SU-DHL-6 (cell line): ENCODE measurements around the gene NEIL3.

Experiments
- H2AFZ ChIP-seq: fragments of 200-600 bp; sonication (generic); 2 replicates; pipeline ENCODE4 v1.6.1; 2014; ENCODE audit warnings: low read depth, mild to moderate bottlenecking, moderate library complexity, mixed read lengths, antibody characterized with exemption, low read length; ENCODE audit not compliant: severe bottlenecking
- H3F3A ChIP-seq: fragments of 200-600 bp; shearing (Covaris generic); 2 replicates; pipeline ENCODE4 v1.6.0; 2016; ENCODE audit warnings: antibody characterized with exemption, mild to moderate bottlenecking; ENCODE audit not compliant: insufficient read depth
- H3K27ac ChIP-seq: fragments of 200-600 bp; sonication (generic); 2 replicates; pipeline ENCODE4 v1.5.1; 2016; ENCODE audit warnings: low read depth, mild to moderate bottlenecking, low read length, moderate library complexity, mixed read lengths
- H3K27me3 ChIP-seq: fragments of 200-600 bp; sonication (generic), shearing (Covaris generic); 2 replicates; pipeline ENCODE4 v1.6.0; 2014; ENCODE audit warnings: mild to moderate bottlenecking, low read length
- H3K36me3 ChIP-seq: fragments of 200-600 bp; sonication (generic); 2 replicates; pipeline ENCODE4 v1.6.1; 2014; ENCODE audit warnings: mild to moderate bottlenecking, low read length, mixed read lengths
- H3K4me2 ChIP-seq: fragments of 300-600, 200-600 bp; shearing (Covaris generic), sonication (generic); 2 replicates; pipeline ENCODE4 v1.6.0; 2014; ENCODE audit warnings: low read length, low read depth, mild to moderate bottlenecking; ENCODE audit not compliant: poor library complexity, severe bottlenecking
- H3K4me3 ChIP-seq: fragments of 200-600 bp; sonication (generic); 2 replicates; pipeline ENCODE4 v1.5.1; 2014; ENCODE audit warnings: antibody characterized with exemption, low read length, mild to moderate bottlenecking, mixed read lengths; ENCODE audit not compliant: insufficient read depth, poor library complexity, severe bottlenecking
- H3K79me2 ChIP-seq: fragments of 200-600 bp; sonication (generic); 2 replicates; pipeline ENCODE4 v1.6.1; 2014; ENCODE audit warnings: mild to moderate bottlenecking, low read length, moderate library complexity; ENCODE audit not compliant: insufficient read depth
- H3K9ac ChIP-seq: fragments of 200-600 bp; sonication (generic); 2 replicates; pipeline ENCODE4 v1.7.0; 2014; ENCODE audit warnings: mild to moderate bottlenecking, low read length
- H3K9me2 ChIP-seq: fragments of 200-600 bp; sonication (generic); replicated peaks from 2 replicates; pipeline ENCODE4 v1.6.1; 2014; ENCODE audit warnings: low read length; ENCODE audit not compliant: insufficient read depth
- H3K9me3 ChIP-seq: fragments of 200-600 bp; sonication (generic); 2 replicates; pipeline ENCODE4 v1.6.1; 2014; ENCODE audit warnings: low read length, mixed read lengths; ENCODE audit not compliant: insufficient read depth
- H4K20me1 ChIP-seq: fragments of 200-600 bp; sonication (generic); 2 replicates; pipeline ENCODE4 v1.6.1; 2014; ENCODE audit warnings: low read depth, mild to moderate bottlenecking, antibody characterized with exemption, low read length, moderate library complexity, mixed read lengths
- EZH2phosphoT487 ChIP-seq: fragments of 200-600 bp; sonication (generic), shearing (Covaris generic); conservative IDR thresholded peaks from 2 replicates; pipeline ENCODE4 v1.6.1; 2018; ENCODE audit warnings: mild to moderate bottlenecking, antibody characterized with exemption, low read length, moderate library complexity, mixed read lengths
- TF ChIP-seq, protein P1 (sequence below): fragments of 200-600 bp; sonication (generic); IDR thresholded peaks from one replicate; pipeline ENCODE4 v1.5.1; 2017; ENCODE audit warnings: antibody characterized with exemption, mild to moderate bottlenecking, low read length, moderate library complexity; ENCODE audit not compliant: insufficient read depth, poor library complexity, severe bottlenecking

Gene NEIL3

DNA sequence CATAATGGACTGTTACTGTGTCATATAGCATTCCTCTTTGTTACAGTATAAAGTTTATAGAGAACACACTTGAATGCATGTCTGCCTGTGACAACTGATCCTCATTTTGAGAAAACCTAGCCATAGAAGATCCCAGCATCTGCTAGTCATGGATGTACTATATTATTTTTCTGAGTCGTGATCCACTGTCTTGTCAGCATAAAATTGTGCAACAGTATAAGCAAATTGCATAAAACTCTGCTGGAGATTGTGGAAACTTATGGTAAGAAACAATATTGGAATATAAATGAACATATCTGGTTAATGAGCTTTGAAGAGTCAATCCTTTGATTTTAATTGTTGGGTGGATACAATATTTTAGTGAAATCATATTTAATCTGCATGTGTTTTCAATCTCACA, 3.6 kb downstream of the NEIL3 start:
- Histone ChIP-seq H3K27me3 (no peaks in the 10 kb centered on the region), H3F3A (peaks cover 13% of the 10 kb centered on the region), H4K20me1 (peaks cover 30% of the 10 kb centered on the region; the same call in 1 of the 2 replicates), H3K9me3 (no peaks in the 10 kb centered on the region), H3K4me2 (peak overlapping the region; percentile 99), H3K79me2 (peaks cover 86% of the 10 kb centered on the region), H3K4me3 (no peak overlapping the region), H3K36me3 (peaks cover 40% of the 10 kb centered on the region), H2AFZ (no peak overlapping the region), H3K27ac (no peak overlapping the region), H3K9me2 (no peaks in the 10 kb centered on the region), H3K9ac (0 out of 2 replicates have a peak overlapping the region, but pooled peaks have one; percentile 8)
- TF ChIP-seq, protein P1, sequence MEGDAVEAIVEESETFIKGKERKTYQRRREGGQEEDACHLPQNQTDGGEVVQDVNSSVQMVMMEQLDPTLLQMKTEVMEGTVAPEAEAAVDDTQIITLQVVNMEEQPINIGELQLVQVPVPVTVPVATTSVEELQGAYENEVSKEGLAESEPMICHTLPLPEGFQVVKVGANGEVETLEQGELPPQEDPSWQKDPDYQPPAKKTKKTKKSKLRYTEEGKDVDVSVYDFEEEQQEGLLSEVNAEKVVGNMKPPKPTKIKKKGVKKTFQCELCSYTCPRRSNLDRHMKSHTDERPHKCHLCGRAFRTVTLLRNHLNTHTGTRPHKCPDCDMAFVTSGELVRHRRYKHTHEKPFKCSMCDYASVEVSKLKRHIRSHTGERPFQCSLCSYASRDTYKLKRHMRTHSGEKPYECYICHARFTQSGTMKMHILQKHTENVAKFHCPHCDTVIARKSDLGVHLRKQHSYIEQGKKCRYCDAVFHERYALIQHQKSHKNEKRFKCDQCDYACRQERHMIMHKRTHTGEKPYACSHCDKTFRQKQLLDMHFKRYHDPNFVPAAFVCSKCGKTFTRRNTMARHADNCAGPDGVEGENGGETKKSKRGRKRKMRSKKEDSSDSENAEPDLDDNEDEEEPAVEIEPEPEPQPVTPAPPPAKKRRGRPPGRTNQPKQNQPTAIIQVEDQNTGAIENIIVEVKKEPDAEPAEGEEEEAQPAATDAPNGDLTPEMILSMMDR, result no peak
- no peak for TF ChIP-seq EZH2phosphoT487

DNA sequence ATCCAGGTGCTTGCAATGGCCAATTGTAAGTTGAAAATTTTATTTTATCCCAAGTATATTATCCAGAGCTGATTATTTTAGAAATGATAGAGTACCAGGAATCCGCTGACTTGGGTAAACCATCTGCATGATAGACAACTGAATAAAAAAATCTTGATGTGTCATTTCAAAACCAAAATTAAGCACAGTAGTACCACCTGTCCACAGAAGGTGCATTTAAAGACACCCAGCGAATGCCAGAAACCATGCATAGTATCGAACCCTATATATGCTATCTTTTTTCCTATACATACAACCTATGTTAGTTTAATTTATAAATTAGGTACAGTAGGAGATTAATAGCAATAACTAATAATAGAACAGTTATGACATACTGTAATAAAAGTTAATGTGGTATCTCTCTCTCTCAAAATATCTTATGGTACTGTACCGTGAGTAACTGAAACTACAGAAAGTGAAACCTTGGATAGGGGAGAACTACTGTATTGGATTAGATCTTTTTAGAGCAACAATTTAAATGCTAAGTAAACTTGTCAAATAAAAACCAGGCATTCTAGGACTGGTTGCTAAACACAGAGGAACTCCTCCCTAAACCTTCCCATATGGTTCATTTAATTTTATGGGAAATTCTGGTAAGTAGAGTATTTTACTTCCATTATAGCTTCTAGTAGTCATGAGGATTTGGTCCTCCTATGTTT, 6.2 kb downstream of the NEIL3 start:
- no peak overlapping the region for H3K4me3 ChIP-seq
- H3K9ac ChIP-seq, result no peak overlapping the region
- no peaks in the 10 kb centered on the region; the same call in 1 of the 2 replicates for H3F3A ChIP-seq
- no peaks in the 10 kb centered on the region for H3K27me3 ChIP-seq
- H3K27ac ChIP-seq, result 0 out of 2 replicates have a peak overlapping the region, but pooled peaks have one; percentile 3
- H4K20me1 ChIP-seq, result peaks cover 28% of the 10 kb centered on the region; the same call in 1 of the 2 replicates
- H3K9me3 ChIP-seq, result no peaks in the 10 kb centered on the region
- TF ChIP-seq, protein P1, result no peak
- no peak for TF ChIP-seq EZH2phosphoT487
- no peak overlapping the region for H2AFZ ChIP-seq
- peaks cover 33% of the 10 kb centered on the region for H3K36me3 ChIP-seq
- H3K79me2 ChIP-seq, result peaks cover 99% of the 10 kb centered on the region
- peak overlapping the region; percentile 27 for H3K4me2 ChIP-seq
- H3K9me2 ChIP-seq, result no peaks in the 10 kb centered on the region

DNA sequence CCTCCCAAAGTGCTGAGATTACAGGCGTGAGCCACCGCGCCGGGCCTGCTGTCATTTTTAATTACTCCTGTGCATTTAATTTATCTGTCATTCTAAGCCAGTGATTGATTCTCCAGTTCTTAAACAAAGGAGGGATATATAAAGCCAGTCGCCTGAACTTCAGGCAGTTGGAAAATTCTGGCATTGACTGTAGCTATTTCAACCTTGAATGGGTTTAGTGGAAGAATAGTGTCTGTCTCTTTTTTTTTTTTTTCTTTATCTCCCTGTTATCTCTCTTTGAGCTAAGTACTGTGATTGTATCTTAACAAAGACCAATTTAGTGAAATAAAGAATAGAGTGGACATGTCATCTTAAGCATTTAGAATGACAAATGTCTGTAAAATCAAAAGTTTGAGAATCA, 11.0 kb downstream of the NEIL3 start:
- Histone ChIP-seq H3K4me2 (no peak overlapping the region), H4K20me1 (peaks cover 17% of the 10 kb centered on the region; the same call in 1 of the 2 replicates), H2AFZ (no peak overlapping the region), H3K9ac (no peak overlapping the region), H3K27ac (no peak overlapping the region), H3K4me3 (no peak overlapping the region), H3K27me3 (no peaks in the 10 kb centered on the region), H3K9me2 (no peaks in the 10 kb centered on the region), H3K36me3 (peaks cover 41% of the 10 kb centered on the region), H3K79me2 (peaks cover 99% of the 10 kb centered on the region), H3F3A (peaks cover 6% of the 10 kb centered on the region; the same call in 1 of the 2 replicates), H3K9me3 (no peaks in the 10 kb centered on the region)
- no peak for TF ChIP-seq EZH2phosphoT487
- TF ChIP-seq, protein P1, result no peak
